ENCODE measurements around the gene AEN.

Gene AEN

GRCh38 chr15:88678755-88679154 is 57.6 kb downstream of the AEN start:
- DNase-seq (ENCODE audit: low read depth) = no peak

DNA sequence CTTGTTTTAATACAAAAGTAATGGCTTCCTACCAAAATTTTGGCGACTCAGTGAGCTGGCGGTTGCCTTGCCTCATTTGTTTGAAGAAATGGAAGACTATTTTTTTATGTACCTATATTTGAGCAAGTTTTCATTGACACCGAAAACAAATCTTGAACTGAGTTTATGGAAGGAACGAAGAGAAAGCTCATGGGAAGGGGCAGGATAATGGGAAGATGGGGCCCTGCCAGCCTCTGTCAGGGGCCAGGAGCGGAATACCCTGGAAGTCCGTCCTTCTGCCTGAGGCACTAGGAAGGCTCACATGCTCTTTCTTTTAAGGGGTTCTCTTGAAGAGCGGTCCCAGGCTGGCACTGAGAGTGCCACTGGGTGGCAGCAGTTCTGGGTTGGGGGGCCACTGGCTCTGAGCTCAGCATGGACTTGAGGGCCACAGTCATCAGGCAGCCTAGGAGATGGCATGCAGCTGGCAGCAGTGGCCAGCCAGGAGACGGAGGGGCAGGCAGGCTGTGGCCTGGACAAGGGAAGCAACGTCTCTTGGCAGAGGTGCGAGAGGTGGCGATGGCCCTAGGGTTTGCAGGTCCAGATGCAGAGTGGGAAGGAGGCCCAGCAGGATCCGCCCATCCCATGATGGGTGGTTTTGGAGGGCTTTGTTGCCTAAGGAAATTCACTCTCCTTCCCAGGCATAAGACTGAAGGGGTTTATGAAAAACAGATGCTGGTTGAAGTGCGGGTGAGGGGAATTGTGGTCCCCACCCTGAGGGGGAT is 59.3 kb downstream of the AEN start:
- no peak for DNase-seq (ENCODE audit: low read depth)

DNA sequence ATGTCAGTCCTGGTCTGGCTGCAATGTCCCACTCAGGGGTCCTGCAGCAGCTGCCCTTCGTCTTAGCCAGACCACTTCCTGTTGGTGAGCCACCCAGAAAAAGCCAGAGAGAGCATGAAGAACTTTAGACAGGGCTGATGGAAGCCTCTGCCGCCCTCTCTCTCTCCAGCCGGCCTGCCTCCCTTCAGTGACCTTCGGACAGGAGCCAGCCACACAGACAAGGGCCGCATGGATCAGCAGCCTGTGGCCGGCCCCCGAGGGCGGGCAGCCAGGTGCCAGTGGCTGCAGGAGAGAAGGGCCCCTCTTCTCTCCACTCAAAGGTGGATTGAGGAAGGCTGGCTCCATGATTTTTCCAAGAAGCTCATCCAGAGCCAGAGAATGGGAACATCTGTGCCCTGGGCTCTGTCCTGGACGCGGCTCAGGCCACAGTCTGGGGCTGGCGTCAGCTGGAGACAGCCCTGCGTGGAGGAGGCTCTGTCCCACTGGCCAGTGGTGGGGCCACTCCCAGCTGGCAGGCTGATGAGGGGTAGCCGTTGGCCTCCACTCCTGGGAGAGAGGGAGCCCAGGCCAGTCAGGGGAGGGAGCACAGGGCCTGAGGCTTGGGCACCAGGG is 60.6 kb downstream of the AEN start:
- DNase-seq (ENCODE audit: low read depth) = no peak

All from non-pigmented ciliary epithelial cell (primary cell).